HCT116 (cell line): Measurements from ENCODE around the gene FOXK1. TPM values are rescaled to one million over a fixed set of nuclear protein-coding genes. Genes with fewer than 3 reads are reported as not detected.

ENCODE experiments used
- ATAC-seq: fragments of 200-7000 bp; cut with Tn5 transposase; 2 replicates; pipeline ENCODE4 v1.9.1; 2020; ENCODE audit warnings: mild to moderate bottlenecking, moderate library complexity
- BruUV-seq: library from RNA; stranded (reverse); fragments of 400-500 nt; replicated peaks from 2 replicates; lab custom pipeline; 2021; lab: Mats Ljungman, UMichigan
- CTCF ChIA-PET: fragments of 300-600 bp; sonication (Branson Sonifier 250); formaldehyde crosslinking; loops from one replicate; lab custom pipeline; 2021; ENCODE audit warnings: antibody characterized with exemption; lab: Charles Lee
- POLR2A ChIA-PET: fragments of 300-600, 350-600 bp; sonication (Branson Sonifier 250); formaldehyde crosslinking; loops from one replicate; lab custom pipeline; 2021; ENCODE audit warnings: antibody characterized with exemption; lab: Charles Lee
- RAD21 ChIA-PET, 2 experiments: fragments of 300-600 bp; sonication (Branson Sonifier 250); formaldehyde crosslinking; loops; one replicate each; lab custom pipeline; 2023; ENCODE audit warnings: low total read pairs in 2 of 2; ENCODE audit not compliant: uncharacterized antibody in 2 of 2, unreplicated experiment in 2 of 2, low non-redundant PET in 1 of 2; lab: Charles Lee
- DNase-seq: peaks from one replicate; pipeline ENCODE4 v3.0.0-alpha.2; 2010; ENCODE audit warnings: low read depth, low spot score
- H2AFZ ChIP-seq: fragments of 200-600 bp; shearing (Covaris generic), sonication (generic); 2 replicates; pipeline ENCODE4 v1.6.1; 2017; ENCODE audit warnings: low read depth, mixed run types, mixed read lengths, antibody characterized with exemption, low read length; ENCODE audit not compliant: poor library complexity, severe bottlenecking
- H3K27ac ChIP-seq: 2 replicates; pipeline ENCODE4 v1.5.1; 2012; ENCODE audit warnings: low read depth, low read length
- H3K27me3 ChIP-seq: fragments of 200-600 bp; sonication (generic); 2 replicates; pipeline ENCODE4 v1.6.1; 2016; ENCODE audit warnings: mixed run types, low read length, mixed read lengths; ENCODE audit not compliant: insufficient read depth
- H3K36me3 ChIP-seq, 2 experiments: fragments of 200-500 bp in 1 of 2; fragments of 200-600 bp in 1 of 2; sonication (Bioruptor generic) in 1 of 2; sonication (generic) in 1 of 2; 2 replicates each; pipeline versions ENCODE4 v1.5.1 to v1.6.1; 2014 to 2016; ENCODE audit warnings: low read length in 2 of 2, inconsistent platforms in 1 of 2, mixed read lengths in 1 of 2, mixed run types in 1 of 2; ENCODE audit not compliant: insufficient read depth in 2 of 2, control insufficient read depth in 1 of 2
- H3K4me1 ChIP-seq, 2 experiments: fragments of 200-600 bp in 1 of 2; sonication (generic) in 1 of 2; 2 replicates each; pipeline versions ENCODE4 v1.5.1 to v1.6.1; 2012 to 2017; ENCODE audit warnings: low read length in 2 of 2, inconsistent platforms in 1 of 2, mild to moderate bottlenecking in 1 of 2, mixed read lengths in 1 of 2, mixed run types in 1 of 2, moderate library complexity in 1 of 2; ENCODE audit not compliant: insufficient read depth in 2 of 2, control insufficient read depth in 1 of 2
- H3K4me2 ChIP-seq: fragments of 200-600 bp; sonication (generic); 2 replicates; pipeline ENCODE4 v1.6.1; 2017; ENCODE audit warnings: mixed run types, low read length, mixed read lengths
- H3K4me3 ChIP-seq, 2 experiments: fragments of 200-600 bp in 1 of 2; sonication (generic) in 1 of 2; replicated peaks in 1 of 2; 2 replicates each; pipeline ENCODE4 v1.5.1; 2011 to 2016; ENCODE audit warnings: low read length in 2 of 2, control low read depth in 1 of 2, low read depth in 1 of 2, mild to moderate bottlenecking in 1 of 2, mixed read lengths in 1 of 2, mixed run types in 1 of 2
- H3K79me2 ChIP-seq: fragments of 200-600 bp; sonication (generic); 2 replicates; pipeline ENCODE4 v1.6.1; 2017; ENCODE audit warnings: mild to moderate bottlenecking, mixed run types, low read length, moderate library complexity, mixed read lengths; ENCODE audit not compliant: insufficient read depth
- H3K9ac ChIP-seq: fragments of 200-600 bp; sonication (generic); 2 replicates; pipeline ENCODE4 v1.6.1; 2016; ENCODE audit warnings: low read length, mixed read lengths
- H3K9me2 ChIP-seq: fragments of 200-600 bp; sonication (generic), shearing (Covaris generic); 2 replicates; pipeline ENCODE4 v1.6.1; 2017; ENCODE audit warnings: mixed run types, mild to moderate bottlenecking, moderate library complexity; ENCODE audit not compliant: insufficient read depth
- H3K9me3 ChIP-seq, 2 experiments: fragments of 200-500 bp in 1 of 2; fragments of 200-600 bp in 1 of 2; sonication (Bioruptor generic) in 1 of 2; sonication (generic) in 1 of 2; 2 replicates each; pipeline ENCODE4 v1.6.1; 2014 to 2017; ENCODE audit warnings: low read length in 2 of 2, mixed read lengths in 2 of 2, inconsistent platforms in 1 of 2, low read depth in 1 of 2, mild to moderate bottlenecking in 1 of 2, mixed run types in 1 of 2, moderate library complexity in 1 of 2; ENCODE audit not compliant: control insufficient read depth in 1 of 2, insufficient read depth in 1 of 2
- H4K20me1 ChIP-seq: fragments of 200-600 bp; sonication (generic), shearing (Covaris generic); 2 replicates; pipeline ENCODE4 v1.6.1; 2017; ENCODE audit warnings: mixed run types, mild to moderate bottlenecking, moderate library complexity; ENCODE audit not compliant: insufficient read depth
- EGR1 ChIP-seq: IDR thresholded peaks from 2 replicates; pipeline ENCODE4 v1.6.1; 2012; ENCODE audit warnings: low read depth
- EZH2 ChIP-seq: fragments of 200-600 bp; sonication (generic); IDR thresholded peaks from 2 replicates; pipeline ENCODE4 v1.6.1; 2017; ENCODE audit warnings: antibody characterized with exemption, mixed run types
- JUND ChIP-seq: IDR thresholded peaks from 2 replicates; pipeline ENCODE4 v1.6.1; 2012
- YY1 ChIP-seq: IDR thresholded peaks from 2 replicates; pipeline ENCODE4 v1.6.1; 2011; ENCODE audit warnings: low read length, low read depth, moderate library complexity, mild to moderate bottlenecking; ENCODE audit not compliant: insufficient replicate concordance; ENCODE audit errors: extremely low read depth
- ZFX ChIP-seq: fragments of 450-650 bp; IDR thresholded peaks from 2 replicates; pipeline ENCODE4 v1.6.1; 2017
- intact Hi-C: fragments of 100-400 bp; cut with micrococcal nuclease; formaldehyde crosslinking; loops from 2 replicates; pipeline ENCODE4 v1.10.0; 2022
- total RNA-seq: library from RNA; stranded (reverse); gene quantifications from one replicate; pipeline ENCODE4 v1.2.1, GENCODE V29; 2021; ENCODE audit not compliant: unreplicated experiment
- TF ChIP-seq, protein P1 (sequence below): IDR thresholded peaks from 2 replicates; pipeline ENCODE4 v1.6.1; 2012; ENCODE audit warnings: low read depth
- TF ChIP-seq, protein P2 (sequence below), 3 experiments: fragments of 200-600 bp in 1 of 3; sonication (generic) in 1 of 3; IDR thresholded peaks in 2 of 3; conservative IDR thresholded peaks in 1 of 3; 2 replicates each; pipeline ENCODE4 v1.5.1; 2012 to 2017; ENCODE audit warnings: low read depth in 2 of 3, low read length in 2 of 3, antibody characterized with exemption in 1 of 3, borderline replicate concordance in 1 of 3, control low read depth in 1 of 3, mild to moderate bottlenecking in 1 of 3, mixed read lengths in 1 of 3, mixed run types in 1 of 3, moderate library complexity in 1 of 3; ENCODE audit not compliant: insufficient read depth in 1 of 3
- TF ChIP-seq, protein P3 (sequence below): IDR thresholded peaks from 2 replicates; pipeline ENCODE4 v1.6.1; 2011; ENCODE audit warnings: mild to moderate bottlenecking, low read length, moderate library complexity; ENCODE audit not compliant: insufficient replicate concordance; ENCODE audit errors: extremely low read depth

The FOXK1 gene
- total RNA-seq, 1 experiment from 2014 or later: 60.5 TPM

DNA sequence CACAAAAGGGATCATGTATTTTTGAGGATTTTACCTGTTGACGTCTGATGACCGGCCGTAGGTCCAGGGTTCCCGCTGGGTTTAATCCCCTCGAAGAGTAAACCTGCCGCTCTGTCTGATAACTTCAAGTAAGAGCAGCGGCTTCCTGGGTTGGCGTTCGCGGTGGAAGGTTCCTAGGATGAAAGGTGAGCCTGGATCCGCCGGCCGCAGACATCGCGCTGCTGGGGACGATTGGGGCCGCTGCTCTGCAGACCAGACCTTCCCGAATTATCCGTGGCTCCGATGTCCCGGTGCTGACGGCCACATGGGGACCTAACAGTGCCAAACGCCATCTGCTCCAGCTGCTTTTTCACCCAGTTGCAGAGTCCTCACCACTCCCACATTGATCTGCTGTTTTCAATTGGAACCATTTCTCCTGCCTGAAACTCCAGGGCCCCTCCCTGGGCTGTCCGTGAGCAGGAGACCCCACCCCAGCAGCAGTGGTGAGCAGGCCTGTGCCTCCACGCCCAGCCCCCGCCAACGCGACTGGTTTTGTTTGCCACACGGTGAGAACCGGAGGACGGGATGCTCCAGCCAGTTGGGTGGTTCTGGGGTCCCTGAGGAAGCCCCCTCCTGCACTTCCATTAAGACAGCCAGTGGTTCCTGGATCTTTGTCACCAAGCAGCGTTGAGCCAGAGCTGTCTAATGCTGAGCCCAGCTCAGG is 81.1 kb downstream of the FOXK1 start (continued):
- no peak for TF ChIP-seq YY1

DNA sequence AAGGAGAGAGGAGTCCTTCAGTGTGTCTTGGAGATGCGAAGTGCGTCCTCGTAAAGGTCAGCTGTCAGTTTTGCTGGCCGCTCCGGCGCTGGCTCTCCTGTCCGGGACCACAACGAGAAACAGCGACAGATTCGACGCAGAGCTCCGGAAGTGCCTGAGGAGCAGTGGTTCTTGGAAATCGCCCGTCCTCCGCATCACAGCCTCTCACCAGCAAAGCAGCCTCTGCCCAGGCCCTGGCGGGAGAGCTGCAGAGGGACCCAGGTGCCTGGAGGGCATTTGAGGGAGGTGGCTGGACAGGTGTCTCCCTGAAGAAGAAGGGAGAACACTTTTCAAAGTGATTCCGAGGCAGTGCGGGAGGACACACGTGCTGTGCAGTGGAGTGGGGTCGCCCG is 81.7 kb downstream of the FOXK1 start:
- Histone ChIP-seq H3K27me3 (no peaks in the 10 kb centered on the region), H3K79me2 (0 out of 2 replicates have a peak, but pooled peaks cover 4% of the 10 kb centered on the region), H2AFZ (no peak overlapping the region), H3K27ac (no peak overlapping the region), H3K9me3 (no peaks in the 10 kb centered on the region), H4K20me1 (no peaks in the 10 kb centered on the region), H3K4me1 (no peaks in the 10 kb centered on the region), H3K4me3 (no peak overlapping the region), H3K9me2 (no peaks in the 10 kb centered on the region), H3K4me2 (no peak overlapping the region), H3K36me3 (peaks cover 29 to 33% of the 10 kb centered on the region in 2 experiments; a peak in 3 of 4 replicates), H3K9ac (no peak overlapping the region)
- intact Hi-C loops: no loop called here
- DNase-seq: no peak
- no peak for ATAC-seq
- RAD21 ChIA-PET: no interaction called here
- CTCF ChIA-PET: no interaction called here
- BruUV-seq: no TSS peak
- no peak for TF ChIP-seq ZFX
- TF ChIP-seq JUND: no peak
- TF ChIP-seq, protein P1, sequence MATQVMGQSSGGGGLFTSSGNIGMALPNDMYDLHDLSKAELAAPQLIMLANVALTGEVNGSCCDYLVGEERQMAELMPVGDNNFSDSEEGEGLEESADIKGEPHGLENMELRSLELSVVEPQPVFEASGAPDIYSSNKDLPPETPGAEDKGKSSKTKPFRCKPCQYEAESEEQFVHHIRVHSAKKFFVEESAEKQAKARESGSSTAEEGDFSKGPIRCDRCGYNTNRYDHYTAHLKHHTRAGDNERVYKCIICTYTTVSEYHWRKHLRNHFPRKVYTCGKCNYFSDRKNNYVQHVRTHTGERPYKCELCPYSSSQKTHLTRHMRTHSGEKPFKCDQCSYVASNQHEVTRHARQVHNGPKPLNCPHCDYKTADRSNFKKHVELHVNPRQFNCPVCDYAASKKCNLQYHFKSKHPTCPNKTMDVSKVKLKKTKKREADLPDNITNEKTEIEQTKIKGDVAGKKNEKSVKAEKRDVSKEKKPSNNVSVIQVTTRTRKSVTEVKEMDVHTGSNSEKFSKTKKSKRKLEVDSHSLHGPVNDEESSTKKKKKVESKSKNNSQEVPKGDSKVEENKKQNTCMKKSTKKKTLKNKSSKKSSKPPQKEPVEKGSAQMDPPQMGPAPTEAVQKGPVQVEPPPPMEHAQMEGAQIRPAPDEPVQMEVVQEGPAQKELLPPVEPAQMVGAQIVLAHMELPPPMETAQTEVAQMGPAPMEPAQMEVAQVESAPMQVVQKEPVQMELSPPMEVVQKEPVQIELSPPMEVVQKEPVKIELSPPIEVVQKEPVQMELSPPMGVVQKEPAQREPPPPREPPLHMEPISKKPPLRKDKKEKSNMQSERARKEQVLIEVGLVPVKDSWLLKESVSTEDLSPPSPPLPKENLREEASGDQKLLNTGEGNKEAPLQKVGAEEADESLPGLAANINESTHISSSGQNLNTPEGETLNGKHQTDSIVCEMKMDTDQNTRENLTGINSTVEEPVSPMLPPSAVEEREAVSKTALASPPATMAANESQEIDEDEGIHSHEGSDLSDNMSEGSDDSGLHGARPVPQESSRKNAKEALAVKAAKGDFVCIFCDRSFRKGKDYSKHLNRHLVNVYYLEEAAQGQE: no peak
- no peak for TF ChIP-seq EGR1
- TF ChIP-seq EZH2: no peak
- TF ChIP-seq, protein P2, sequence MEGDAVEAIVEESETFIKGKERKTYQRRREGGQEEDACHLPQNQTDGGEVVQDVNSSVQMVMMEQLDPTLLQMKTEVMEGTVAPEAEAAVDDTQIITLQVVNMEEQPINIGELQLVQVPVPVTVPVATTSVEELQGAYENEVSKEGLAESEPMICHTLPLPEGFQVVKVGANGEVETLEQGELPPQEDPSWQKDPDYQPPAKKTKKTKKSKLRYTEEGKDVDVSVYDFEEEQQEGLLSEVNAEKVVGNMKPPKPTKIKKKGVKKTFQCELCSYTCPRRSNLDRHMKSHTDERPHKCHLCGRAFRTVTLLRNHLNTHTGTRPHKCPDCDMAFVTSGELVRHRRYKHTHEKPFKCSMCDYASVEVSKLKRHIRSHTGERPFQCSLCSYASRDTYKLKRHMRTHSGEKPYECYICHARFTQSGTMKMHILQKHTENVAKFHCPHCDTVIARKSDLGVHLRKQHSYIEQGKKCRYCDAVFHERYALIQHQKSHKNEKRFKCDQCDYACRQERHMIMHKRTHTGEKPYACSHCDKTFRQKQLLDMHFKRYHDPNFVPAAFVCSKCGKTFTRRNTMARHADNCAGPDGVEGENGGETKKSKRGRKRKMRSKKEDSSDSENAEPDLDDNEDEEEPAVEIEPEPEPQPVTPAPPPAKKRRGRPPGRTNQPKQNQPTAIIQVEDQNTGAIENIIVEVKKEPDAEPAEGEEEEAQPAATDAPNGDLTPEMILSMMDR (IDR thresholded peaks at IDR 0.05 in 2 of 3, conservative IDR thresholded peaks at IDR 0.05 in 1 of 3; ENCODE audit: borderline replicate concordance in 1 of 3, insufficient read depth in 1 of 3, low read depth in 2 of 3, low read length in 2 of 3): no peak
- TF ChIP-seq, protein P3, sequence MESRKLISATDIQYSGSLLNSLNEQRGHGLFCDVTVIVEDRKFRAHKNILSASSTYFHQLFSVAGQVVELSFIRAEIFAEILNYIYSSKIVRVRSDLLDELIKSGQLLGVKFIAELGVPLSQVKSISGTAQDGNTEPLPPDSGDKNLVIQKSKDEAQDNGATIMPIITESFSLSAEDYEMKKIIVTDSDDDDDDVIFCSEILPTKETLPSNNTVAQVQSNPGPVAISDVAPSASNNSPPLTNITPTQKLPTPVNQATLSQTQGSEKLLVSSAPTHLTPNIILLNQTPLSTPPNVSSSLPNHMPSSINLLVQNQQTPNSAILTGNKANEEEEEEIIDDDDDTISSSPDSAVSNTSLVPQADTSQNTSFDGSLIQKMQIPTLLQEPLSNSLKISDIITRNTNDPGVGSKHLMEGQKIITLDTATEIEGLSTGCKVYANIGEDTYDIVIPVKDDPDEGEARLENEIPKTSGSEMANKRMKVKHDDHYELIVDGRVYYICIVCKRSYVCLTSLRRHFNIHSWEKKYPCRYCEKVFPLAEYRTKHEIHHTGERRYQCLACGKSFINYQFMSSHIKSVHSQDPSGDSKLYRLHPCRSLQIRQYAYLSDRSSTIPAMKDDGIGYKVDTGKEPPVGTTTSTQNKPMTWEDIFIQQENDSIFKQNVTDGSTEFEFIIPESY: no peak
- POLR2A ChIA-PET: interaction anchor here (0.7 kb wide), 1 partner anchor 11 kb away, joined by 3 read pairs; the partner anchor contains the start of gene AP5Z1
